ENCODE results near the gene RAPGEF1.

GRCh38 chr9:131633491-131634031 lies 106.3 kb downstream of the RAPGEF1 start:
- no peak for TF ChIP-seq POLR2AphosphoS5 (IDR thresholded peaks at IDR 0.05; ENCODE audit: borderline replicate concordance, low read depth, low read length)
- no peak for TF ChIP-seq EZH2 (IDR thresholded peaks at IDR 0.05)
- TF ChIP-seq FOXP2 (optimal IDR thresholded peaks at IDR 0.05; ENCODE audit: control extremely low read depth, extremely low read length, insufficient read depth), result no peak

All from SK-N-MC (cell line).